ENCODE measurements around the gene PLA2R1.
"Not testable (repeated sequence)": the region's sequence is repeated elsewhere in the genome, so short reads cannot be mapped to it uniquely, and the experiment has no call there.

PLA2R1 gene

DNA sequence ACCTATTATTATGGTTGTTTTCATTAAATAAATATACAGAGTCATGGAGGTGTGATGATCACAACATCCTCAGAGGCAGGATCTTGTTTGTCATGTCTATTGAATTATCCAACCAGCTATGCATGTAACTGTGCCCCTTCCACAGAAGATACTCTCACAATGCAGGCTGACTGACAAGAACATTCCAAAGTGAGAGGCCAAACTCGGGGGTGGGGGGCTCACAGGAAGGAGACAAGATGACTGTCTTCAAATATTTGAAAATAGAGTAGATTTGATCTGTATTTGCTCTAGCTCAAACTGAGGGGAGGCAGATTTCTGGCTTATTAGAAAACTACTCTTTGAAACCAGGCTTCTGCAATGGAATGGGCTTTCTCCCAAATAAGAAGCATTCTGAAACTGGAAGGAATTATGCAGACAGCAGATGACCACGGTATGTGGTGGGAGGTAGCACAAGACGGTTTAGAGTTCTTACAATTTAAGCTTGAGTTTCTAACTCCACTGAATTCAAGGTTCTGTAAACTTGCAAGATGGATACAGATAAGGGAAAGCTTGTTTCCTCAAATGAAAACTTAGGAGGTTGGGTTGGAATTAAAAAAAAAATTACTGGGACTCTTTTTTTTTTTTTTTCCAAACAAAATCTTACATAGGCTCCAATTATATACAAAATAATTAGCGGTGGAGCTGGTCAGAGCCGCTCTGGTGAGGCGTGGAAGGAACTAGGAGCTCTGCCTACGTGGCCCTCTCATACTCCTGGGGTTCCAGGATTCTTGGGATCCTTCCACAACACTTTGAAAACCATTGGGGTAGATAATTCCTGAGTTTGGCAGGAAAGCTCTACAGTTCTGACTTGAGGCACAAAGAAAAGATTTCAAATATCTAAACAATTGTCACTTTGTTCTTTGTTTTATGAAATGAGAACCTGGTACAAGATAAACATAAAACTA lies 79.3 kb downstream of the PLA2R1 start:
- no peak for DNase-seq (ENCODE audit: low read depth in 2 of 2)

- no peak for DNase-seq (ENCODE audit: low read depth in 2 of 2)
These were observed 80.1 kb downstream of the PLA2R1 start for GRCh38 chr2:159982270-159982669.

DNA sequence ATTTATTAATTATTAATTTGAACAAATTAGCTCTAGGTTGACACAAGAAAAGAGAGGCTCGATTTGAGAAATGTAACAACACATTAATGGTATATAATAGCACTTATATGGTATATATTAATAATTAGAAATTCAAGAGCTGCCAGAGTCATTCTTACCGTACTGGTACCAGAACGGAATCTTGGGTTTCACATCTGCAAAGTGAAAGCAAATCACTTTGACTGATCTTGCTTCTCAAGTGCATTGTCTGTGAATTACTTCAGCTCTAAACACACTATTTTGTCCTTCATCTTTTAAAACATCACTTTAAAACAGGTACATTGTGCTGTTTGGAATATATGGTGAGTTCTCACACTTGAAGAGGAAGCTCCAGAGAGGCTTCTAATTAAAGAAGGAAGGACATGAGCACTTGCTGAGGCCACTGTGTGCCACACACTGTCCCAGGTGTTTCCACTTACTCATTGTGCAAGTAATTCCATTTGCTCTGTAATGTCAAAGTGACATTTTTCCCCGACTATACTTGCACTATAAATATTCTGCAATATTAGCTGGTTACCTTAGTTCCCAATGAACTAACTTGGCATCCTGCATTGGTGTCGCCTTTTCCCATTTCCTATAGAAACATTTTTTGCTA lies 85.8 kb downstream of the PLA2R1 start:
- no peak for DNase-seq (ENCODE audit: low read depth in 2 of 2)

DNA sequence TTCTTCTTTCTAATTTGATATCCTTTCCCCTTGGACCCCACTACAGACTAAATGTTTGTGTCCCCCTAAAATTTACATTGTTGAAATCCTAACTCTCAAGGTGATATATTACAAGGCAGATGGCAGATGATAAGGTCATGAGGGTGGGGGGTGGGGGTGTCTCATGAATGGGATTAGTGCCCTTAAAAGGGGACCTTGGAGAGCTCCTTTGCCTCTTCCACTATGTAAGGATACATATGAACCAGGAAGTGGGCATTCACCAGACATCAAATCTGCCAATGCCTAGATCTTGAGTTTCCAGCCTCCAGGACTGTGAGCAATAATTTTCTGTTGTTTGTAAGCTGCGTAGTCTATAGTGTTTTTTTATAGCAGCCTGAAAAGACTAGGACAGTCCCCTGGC lies 89.1 kb downstream of the PLA2R1 start:
- no peak for DNase-seq (ENCODE audit: low read depth in 2 of 2)

DNA sequence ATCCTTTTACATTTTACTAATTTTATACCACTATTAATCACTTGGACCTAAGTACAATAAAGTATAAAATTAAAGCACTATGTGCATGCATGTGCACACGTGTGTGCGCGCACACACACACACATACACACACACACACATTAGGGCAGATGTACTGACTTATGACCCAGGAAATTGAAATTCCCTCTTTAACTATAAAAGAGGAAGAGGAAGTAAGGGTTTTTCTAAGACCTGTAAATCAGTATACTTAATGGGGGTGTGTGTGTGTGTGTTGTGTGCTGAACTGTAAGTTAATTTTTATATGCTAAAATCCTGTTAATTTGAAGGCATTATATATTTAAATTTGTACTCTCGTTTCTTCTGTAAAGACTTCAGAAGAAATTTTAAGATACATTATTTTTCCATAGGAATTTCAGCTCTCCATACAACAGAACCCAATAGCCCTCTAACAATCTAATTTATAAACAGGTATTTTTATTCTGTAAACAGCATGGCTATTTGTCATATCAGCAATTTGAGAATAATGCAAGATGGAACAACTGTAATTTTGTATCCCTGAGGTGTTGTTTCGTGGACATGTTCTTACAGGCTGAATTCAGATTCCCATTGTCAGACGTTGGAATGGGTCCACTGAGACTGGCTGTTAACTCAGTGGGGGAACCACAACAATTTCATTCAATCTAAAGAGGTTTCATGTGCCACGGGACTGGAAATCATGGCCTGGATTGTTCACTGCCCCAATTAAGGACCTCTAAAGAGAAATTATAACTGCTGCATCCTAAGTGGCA lies 90.9 kb downstream of the PLA2R1 start:
- DNase-seq (ENCODE audit: low read depth in 2 of 2), result no peak

DNA sequence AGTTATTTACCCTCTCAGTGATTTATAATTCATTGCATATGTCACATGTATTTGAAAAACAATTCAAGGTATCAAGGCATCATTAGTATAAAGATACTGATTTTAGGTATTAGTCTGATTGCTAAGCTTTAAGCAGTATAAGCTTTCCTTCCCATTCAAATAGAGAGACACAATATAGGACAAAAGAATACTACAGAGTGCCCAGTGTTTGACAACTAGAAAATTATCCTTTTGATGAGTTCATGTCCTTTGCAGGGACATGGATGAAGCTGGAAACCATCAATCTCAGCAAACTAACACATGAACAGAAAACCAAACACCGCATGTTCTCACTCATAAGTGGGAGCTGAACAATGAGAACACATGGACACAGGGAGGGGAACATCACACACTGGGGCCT lies 91.9 kb downstream of the PLA2R1 start:
- not testable (repeated sequence) for DNase-seq (ENCODE audit: low read depth in 2 of 2)

- no peak for DNase-seq (ENCODE audit: low read depth in 2 of 2)
These were observed 94.0 kb downstream of the PLA2R1 start for GRCh38 chr2:159968279-159968900.

- no peak for DNase-seq (ENCODE audit: low read depth in 2 of 2)
These were observed 98.7 kb downstream of the PLA2R1 start for GRCh38 chr2:159963700-159964099.

DNA sequence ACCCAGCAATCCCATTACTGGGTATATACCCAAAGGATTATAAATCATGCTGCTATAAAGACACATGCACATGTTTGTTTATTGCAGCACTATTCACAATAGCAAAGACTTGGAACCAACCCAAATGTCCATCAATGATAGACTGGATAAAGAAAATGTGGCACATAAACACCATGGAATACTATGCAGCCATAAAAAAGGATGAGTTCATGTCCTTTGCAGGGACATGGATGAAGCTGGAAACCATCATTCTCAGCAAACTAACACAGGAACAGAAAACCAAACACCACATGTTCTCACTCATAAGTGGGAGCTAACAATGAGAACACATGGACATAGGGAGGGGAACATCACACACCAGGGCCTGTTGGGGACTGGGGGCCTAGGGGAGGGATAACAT lies 99.9 kb downstream of the PLA2R1 start:
- not testable (repeated sequence) for DNase-seq (ENCODE audit: low read depth in 2 of 2)

DNA sequence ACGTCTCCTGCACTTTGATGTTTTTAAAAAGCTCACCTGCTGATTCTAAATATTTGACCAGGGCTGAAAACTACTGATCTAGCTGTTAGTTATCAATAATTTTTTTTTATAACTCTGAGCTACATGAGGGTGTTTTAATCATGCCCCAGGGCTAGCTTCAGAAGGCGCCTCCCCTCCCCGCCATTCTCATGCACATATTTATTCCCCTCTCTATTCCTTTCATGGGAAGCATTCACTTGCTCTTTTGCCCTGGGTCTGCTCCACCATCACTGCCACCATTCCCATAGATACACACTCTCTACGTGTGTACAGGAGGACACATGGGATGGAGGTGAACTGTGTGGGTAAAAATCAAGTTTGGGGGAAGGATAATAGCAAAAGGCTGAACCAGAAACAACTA lies 101.0 kb downstream of the PLA2R1 start:
- no peak for DNase-seq (ENCODE audit: low read depth in 2 of 2)

DNA sequence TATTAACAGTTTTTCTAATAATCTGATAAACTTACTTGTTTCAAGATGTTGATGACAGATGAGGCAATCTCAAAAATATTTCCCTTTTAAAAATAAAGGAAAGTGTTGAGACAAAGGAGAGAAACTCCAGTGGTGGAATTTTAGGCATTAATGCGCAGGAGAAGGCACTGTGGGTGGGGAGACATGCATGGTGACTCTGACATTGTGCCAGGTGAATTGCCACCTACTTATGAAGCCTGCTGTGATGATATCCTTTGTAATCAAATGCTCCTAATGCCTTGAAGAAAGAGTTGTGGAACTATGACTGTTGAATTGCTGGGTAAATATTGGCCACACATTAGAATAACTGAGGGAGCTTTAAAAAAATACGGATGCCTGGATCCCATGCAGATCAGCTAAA lies 101.4 kb downstream of the PLA2R1 start:
- no peak for DNase-seq (ENCODE audit: low read depth in 2 of 2)

GRCh38 chr2:159960414-159960813 lies 102.0 kb downstream of the PLA2R1 start:
- DNase-seq (ENCODE audit: low read depth in 2 of 2), result no peak

DNA sequence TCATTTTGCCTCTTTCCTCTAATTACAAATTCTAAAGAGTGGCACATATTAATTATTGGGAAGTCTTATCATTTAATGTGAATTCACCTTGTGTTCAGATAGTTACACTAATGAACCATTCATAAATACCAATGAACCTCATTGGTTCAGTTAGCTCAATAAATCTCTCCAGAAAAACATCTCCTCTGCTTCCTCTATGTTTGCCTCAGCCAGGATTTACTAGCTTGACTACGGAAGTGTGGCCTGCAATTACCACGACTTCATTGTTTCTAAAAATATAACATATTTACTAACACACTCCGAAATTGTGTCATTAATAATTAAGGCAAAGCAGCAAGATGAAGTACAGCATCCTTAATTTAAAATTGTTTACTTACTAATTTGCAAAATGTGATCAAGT lies 103.3 kb downstream of the PLA2R1 start:
- DNase-seq (ENCODE audit: low read depth in 2 of 2), result no peak

- no peak for DNase-seq (ENCODE audit: low read depth in 2 of 2)
These were observed 109.1 kb downstream of the PLA2R1 start for GRCh38 chr2:159953136-159953823.

DNA sequence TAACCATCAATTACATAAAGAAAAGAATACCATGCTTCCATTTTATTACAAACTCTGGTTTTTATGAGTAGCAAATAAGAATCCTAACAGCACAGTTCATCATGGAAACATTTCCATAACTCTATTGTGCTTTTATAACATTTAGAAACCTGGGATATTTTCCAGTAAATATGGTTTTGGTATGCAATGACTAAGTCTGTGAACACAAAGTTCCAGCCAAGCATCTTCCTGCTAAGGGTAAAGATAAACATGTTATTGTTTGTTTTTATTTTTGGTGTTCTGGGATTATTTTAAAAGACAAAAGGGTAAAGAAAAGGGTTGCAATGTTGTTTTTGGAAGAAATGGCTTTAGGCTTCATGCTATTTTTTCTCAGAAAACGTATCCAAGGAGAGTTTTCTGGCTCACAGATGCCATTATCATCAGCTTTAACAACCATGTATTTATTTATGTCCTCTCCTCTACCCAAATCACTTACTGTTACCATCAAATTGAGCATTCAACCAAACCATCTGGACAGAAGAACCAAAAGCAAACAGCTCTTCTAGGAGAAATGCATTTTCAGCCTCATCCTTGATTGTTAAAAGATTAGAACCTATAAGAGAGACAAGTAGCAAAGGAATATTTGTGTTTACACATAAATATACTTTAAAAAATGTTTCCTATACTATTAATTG lies 116.0 kb downstream of the PLA2R1 start:
- no peak for DNase-seq (ENCODE audit: low read depth in 2 of 2)

GRCh38 chr2:159944874-159945273 lies 117.5 kb downstream of the PLA2R1 start:
- DNase-seq (ENCODE audit: low read depth in 2 of 2), result no peak

GRCh38 chr2:159942146-159942545 lies 120.3 kb downstream of the PLA2R1 start:
- no peak for DNase-seq (ENCODE audit: low read depth in 2 of 2)

DNA sequence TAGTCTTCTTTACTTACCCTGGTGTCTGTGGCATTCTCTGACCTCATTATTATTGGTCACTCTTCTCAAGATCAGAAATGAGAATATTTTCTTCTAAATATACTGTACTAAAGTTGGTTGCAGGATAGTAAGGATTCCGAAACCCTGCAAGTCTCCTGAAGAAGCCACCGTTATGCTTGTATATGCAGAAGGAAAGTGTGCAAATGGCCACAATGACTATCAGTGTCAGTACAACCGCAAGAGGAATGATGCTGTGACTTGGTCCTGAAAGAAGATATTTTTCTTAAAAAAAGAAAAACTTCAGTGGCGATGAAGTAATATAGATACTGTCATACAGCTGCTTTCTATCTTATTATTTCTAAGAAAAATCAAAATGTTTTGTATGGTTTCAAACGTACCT lies 120.7 kb downstream of the PLA2R1 start:
- DNase-seq (ENCODE audit: low read depth in 2 of 2), result no peak

GRCh38 chr2:159939946-159940345 lies 122.5 kb downstream of the PLA2R1 start:
- DNase-seq (ENCODE audit: low read depth in 2 of 2), result no peak

- no peak for DNase-seq (ENCODE audit: low read depth in 2 of 2)
These were observed 124.0 kb downstream of the PLA2R1 start for GRCh38 chr2:159938395-159938794.

DNA sequence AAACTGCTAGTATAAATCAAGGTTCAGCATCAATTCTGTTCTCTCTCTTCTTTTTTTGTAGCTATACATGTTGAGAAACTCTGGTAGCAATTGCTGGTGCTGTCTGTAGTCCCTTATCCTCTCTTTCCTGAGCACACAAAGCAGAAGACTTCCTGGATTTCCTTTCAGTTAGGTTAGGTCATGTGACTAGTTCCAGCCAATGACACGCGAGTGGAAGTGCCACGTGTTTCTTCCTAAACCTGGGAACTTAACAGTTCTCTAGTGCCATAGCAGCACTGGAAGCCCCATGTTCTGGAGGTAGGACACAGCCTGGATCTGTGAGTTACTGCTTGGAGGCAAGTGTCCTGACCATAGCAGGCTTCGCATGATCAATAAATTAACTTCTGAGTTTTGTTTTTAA lies 125.9 kb downstream of the PLA2R1 start:
- no peak for DNase-seq (ENCODE audit: low read depth in 2 of 2)

Data from stimulated activated CD8-positive, alpha-beta memory T cell treated with anti-CD3 and anti-CD28 coated beads, Interleukin-2, amount 100 ng/mL, for 1 hour (primary cell).